GM19035 (cell line): Measurements from ENCODE around the gene TMEM185B.
"Not testable (repeated sequence)": the region's sequence is repeated elsewhere in the genome, so short reads cannot be mapped to it uniquely, and the experiment has no call there.

Experiments
- ATAC-seq: cut with Tn5 transposase; IDR thresholded peaks from one replicate; pipeline ENCODE4 v1.9.1; 2021; ENCODE audit not compliant: unreplicated experiment

Gene TMEM185B

GRCh38 chr2:120251880-120252224 is 28.7 kb upstream of the TMEM185B start:
- no peak for ATAC-seq

DNA sequence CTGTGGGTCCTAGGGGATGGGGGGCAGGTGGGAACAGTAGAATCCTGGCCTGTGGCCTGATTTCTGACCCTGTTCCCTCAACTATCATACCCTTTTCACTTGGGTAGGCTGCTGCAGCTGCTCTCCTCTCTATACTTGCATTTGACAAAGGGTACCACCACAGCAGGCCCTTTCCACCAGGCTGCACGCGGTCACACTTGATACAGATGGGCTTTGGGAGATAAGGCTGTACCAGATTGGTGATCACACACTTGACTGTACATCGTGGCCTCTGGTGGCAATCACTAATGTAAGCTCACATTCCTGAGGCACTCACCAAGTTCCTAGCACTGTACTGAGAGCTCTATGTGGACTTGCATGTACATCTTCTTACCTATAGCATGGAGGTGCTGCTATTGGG is 27.9 kb upstream of the TMEM185B start:
- no peak for ATAC-seq

DNA sequence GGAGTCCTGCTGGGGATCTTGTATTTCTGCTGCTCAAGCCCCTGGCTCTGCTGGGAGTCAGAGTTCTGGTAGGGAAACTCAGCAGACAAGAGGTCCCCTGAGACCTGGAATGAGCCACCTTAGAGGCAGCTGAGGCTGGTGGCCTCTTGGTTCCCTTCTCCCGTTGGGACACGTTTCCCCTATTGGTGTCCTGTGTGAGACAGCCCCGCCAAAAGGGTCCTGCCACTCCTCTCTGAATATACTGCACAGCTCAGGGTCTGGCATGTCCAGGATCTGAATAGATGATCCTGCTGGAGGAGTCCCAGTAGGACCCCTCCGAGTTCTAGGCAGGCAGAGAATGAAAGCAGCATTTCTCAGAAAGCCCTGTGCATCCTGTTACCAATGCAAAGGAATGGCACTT is 27.4 kb upstream of the TMEM185B start:
- no peak for ATAC-seq

DNA sequence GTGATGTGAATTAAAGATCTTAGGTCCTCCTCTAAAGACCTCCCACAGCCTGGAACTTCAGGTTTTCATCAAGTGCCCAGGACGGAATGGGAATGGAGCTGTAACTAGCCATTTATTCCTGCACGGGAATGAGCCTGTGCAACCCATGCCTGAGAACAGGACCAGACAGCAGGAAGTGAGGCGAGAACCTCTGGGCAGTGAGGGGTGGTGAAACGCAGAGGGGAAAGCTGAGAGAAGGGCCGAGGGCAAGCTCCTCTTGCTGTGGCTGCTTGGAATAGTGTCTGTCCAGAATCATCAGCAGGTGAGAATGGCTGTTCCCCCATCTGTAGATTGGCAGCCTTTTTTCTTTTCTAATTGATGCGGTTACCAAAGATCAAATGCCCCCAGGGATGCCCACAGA is 24.7 kb upstream of the TMEM185B start:
- no peak for ATAC-seq

DNA sequence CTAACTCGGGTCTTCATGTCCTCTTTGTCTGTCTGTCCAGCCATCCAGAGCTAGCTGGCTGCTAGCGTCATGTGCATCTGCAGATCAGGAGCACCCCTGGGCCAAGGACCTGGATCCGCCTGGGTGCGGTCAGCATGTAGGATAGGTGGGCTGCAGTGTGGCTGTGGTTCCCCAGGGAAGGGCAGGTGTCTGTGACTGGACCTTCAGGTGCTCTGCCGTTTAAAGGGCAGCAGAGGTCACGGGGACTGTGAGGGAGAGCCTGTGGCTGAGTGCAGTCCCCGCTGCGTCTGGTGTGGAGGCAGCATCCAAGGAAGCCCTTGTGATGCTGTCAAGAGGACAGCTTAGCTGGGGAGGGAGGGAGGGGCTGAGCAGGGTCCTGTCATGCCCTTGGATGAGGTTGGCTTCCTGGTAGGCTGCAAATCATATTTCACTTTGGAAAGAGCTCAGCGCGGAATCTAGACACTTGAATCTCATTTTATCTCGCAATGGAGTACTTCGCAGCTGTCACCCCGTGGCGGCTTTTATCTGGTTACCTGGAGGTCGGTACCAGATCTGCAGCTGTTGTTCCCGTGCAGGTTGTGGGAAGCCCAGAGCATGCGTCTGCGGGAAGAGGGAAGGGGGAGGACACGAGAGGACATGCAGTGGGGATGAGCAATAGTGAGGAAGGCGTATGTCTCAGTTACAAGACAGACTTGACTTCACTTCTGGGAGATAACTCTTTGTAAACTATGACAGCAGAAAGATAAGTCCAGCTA is 23.5 kb upstream of the TMEM185B start:
- ATAC-seq: no peak

DNA sequence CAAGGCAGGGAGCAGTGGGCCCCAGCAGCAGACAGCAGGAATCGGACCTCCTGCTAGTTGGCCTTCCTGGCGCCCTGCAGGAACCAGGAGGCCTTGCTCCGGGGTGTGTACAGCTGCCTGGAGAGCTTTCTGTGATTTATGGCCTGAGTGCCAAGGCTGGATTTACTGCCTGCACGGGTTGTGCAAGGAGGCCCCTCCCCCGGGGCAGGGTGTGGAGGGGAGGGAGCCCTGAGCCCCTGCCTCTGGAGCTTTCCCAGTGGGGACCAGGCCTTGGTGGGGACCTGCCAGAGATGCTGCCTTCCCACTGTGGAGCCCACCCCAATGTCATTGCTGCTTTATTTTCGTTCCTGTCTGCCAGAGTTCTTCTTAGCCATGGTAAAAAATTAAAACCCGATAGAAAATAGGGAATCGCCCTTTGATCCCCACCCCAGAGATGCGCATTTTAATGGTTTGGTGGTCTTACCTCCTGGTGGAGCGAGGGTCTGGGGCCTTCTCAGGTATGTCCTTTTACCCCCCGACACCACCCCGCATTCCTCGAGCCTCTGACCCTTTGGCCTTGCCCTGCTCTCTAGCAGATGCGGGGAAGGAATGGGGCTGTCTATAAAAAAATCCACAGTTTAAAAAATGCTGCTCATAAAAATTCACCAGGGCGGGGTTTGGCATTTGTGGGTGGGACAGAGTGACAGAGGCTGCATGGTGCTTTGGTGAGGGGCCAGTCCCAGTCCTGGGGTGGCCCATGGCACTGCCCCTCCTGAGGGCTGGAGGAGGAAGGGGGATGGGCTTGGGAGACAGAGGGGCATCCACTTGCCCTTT is 22.5 kb upstream of the TMEM185B start:
- no peak for ATAC-seq

DNA sequence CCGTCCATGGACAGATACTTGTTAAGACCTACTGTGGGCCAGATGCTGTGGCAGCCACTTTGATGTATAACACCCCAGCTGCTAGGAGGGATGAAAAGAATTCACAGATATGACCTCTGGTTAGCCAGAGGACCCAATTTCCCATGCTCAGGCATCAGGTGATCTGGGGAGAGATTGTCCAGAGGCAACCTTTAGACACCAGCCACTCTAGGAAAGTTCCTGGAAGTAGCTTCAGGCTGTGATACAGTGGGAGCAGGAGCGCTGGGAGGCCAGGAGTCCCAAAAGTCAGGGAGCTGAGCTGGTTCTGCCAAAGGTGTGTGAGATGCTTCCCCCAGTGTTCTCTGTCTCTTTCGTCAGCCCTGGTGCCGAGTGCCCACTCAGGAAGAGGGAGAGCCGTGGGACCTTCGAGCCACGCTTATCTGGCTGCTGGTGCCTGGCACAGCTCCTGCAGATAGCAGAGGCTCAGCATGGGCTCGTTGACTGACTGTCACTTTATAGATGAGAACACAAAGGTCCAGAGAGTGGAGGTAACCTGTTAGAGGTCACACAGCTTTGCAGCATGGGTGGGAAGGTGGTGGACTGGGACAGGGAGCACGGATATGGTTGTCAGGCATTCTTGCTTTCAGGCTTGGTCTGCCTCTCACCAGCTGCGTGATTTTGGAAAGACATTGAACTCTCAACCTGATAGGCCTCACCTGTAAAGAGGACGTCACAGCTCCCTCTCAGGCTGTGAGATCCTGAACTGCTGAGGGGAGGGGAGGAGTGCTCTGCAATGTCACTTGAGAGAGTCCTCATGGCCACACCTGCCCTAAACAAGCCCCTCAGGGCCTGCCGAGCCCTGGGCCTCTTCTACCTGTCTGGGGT is 21.7 kb upstream of the TMEM185B start:
- no peak for ATAC-seq

GRCh38 chr2:120243875-120244553 is 20.8 kb upstream of the TMEM185B start:
- ATAC-seq: no peak

DNA sequence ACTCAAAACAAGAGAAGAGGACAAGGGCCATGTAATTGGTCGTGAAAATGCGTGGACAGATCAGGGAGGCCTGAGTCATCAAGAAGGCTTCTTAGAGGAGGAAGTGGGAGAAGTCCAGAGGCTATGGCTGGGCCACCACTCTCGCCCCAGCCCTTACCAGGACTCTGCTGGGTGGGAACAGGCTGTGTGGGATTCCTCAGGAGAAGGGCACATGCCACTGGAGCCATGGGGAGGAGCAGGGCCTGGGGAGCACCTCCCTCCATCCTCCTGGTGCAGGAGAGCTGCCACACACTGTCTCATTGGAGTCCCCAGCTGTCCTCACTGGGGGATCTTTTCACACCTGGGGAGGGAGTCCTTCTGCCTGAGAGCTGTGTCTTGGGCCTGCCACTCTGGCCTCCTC is 20.0 kb upstream of the TMEM185B start:
- ATAC-seq: no peak

DNA sequence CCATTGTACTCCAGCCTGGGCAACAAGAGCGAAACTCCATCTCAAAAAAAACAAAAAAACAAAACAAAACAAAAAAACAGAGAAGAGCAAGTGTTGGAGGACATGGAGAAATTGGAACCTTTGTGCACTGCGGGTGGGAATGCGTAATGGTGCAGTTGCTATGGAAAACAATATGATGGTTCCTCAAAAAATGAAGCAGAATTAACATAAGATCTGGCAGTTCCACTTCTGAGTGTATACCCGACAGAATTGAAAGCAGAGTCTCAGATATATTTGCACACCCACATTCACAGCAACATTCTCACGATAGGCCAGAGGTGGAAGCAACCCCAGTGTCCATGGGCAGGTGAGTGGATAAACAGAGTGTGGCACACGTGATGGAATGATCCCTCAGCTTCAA is 18.5 kb upstream of the TMEM185B start:
- no peak for ATAC-seq

DNA sequence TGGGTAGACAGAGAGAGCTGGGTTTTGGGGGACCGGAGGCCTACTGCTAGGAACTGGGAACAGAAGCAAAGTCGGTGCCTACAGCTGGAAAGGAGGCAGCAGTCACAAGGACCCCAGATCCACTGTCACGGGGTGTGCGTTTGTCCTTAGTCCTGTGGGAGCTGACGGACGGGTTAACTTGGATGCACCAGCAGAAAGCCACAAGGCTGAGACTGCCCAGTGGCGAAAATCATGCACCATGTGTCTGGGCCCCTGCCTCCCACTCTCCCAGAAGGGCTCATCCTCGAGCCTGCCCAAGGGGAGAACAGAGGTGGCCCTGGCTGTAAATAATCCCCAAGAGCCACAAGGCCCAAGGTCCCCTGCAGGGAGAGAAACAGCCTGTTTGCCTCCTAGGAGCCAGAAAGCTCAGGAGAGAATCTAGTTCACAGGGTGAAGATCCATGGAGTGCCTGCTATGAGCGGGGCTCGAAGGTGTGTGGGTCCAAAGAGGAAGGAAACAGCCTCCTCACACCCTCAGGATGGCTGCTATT is 17.8 kb upstream of the TMEM185B start:
- no peak for ATAC-seq

DNA sequence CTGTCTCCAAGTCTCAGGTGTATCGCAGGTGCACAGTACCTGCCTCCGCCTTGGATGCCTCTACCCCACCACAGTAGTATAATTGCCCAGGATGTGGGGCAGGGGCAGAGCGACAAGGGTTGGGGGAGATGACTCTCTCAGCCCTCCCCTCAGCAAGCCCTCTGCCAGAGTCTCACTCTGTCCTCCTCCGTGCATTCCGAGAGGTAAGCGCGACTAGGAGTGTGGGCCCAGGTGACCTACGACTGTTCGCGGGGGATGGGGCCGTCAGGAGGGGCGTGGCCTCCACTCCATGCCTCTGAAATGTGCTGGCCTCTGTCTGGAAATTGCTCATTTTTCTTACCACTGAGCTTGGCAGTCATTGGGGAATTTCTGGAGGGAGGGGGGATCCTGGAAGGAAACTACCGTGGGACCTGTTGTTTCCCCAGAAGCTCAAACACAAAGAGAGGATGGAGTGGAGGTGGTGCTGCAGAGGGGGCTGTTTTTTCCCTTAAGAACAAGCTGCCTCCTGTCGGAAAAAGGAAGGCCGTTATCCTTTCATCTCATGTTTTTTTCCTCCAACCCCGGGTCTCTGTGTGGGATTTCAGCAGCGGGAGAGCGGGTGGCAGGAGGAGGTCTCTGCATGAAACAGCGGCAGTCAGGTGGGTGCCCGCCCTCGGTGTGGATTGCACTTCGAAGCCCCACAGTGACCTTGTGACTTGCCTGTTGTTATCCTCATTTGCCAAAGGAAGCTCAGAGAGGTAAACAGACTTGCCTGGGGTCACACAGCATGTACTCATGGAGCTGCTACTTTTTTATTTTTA is 16.5 kb upstream of the TMEM185B start:
- ATAC-seq: no peak

DNA sequence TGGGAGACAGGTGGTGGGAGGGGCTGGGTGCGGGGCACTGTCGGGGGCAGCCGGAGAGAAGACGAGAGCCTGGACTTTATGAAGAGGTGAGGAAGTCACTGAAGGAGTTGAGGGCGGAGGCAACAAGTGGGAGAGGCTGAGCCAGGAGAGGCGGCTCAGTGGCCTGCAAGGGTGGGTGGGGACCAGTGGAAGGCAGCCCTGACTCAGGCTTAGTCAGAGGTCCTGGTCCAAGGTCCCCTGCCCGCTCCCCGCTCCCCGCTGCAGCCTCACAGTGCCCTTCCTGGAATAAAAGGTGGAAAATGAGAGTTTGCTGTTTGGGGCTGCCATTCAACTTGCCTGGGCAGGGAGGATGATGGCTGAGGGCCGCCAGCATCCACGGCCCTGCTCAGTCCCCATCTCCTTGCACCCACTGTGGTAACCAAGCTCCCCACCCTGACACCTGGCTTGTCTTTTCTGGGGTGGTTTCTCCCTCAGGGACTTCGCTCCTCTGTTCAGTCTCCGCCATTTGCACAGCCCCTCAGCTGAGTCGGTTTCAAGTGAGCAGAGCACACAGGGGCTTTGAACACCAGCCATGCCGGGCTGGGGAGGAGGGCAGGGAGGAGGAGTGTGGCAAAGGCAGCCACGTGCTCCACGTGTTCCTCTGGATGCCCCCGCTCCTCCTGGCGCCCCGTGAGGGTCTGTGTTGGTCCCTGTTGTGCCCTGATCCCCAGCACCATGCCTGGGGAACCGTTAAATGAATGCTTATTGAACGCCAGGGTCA is 15.7 kb upstream of the TMEM185B start:
- no peak for ATAC-seq

- ATAC-seq: no peak
Measured at GRCh38 chr2:120237491-120237902, 14.3 kb upstream of the TMEM185B start.

DNA sequence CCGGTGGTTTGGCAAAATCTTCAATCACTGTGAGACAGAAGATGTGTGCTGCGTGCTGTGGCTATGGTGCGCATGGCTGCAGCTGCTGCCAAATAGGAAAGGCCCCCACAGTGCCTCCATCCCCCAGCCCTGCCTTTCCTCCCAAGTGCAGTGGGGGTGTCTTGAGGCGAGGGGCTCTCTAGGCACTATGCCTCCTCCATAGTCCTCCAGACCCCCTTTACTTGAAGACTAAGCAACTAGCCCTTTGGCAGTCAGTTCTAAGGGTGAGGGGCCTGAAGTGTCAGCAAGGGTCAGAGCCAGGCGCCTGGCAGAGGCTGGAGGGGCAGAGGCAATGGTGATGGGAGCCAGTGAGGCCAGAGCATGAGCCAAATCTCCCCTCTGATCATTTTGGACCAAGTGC is 13.6 kb upstream of the TMEM185B start:
- ATAC-seq: no peak

DNA sequence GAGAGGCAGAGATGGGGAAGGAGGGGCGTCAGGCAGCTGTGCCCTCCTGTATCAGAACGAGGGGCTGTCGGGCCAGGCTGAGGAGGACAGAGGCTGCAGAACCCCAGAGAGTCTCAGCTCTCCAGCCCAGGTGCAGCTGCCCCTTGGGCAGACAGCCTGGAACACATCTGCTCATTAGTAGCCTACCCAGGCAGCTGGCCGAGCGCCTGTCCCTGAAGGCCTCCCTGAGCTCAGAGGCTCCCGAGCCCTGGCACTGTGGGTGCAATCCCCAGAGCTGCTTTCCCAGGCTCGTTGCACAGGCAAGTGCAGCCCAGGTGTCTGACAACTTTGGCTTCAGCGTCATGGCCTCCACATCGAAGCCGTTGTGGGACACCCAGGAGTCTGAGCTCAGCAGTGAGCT is 13.1 kb upstream of the TMEM185B start:
- no peak for ATAC-seq

DNA sequence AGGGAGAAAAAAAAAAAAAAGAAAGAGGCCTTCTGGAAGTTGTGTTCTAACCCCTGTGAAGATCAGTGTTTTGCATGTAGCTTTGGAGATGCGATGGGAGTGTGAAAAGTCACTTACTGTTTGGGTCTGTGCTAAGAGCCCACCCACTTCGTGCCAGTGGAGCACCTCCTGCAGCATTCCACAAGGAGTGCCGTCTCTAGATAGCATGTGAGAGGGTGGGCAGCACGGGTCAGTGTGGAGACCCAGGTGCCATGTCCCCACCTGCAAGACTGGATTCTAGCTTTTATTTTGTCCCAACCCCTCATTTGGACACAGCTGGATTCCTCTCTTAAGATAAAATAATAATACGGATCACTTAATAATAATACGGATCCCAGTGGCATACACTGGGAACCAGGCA is 12.5 kb upstream of the TMEM185B start:
- no peak for ATAC-seq

DNA sequence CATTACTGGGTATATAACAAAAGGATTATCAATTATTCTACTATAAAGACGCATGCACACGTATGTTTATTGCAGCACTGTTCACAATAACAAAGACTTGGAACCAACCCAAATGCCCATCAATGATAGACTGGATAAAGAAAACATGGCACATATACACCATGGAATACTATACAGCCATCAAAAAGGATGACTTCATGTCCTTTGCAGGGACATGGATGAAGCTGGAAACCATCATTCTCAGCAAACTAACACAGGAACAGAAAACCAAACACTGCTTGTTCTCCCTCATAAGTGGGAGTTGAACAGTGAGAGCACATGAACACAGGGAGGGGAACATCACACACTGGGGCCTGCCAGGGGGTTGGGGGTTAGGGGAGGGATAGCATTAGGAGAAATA is 12.0 kb upstream of the TMEM185B start:
- ATAC-seq: not testable (repeated sequence)

GRCh38 chr2:120233292-120233691 is 10.1 kb upstream of the TMEM185B start:
- no peak for ATAC-seq
